Measurements from ENCODE around the gene KCNK17.

Gene KCNK17

GRCh38 chr6:39327507-39327906 is 13.3 kb upstream of the KCNK17 start:
- H3K4me3 ChIP-seq (ENCODE audit: low read depth, low read length), result no peak overlapping the region
- TF ChIP-seq, protein P1, sequence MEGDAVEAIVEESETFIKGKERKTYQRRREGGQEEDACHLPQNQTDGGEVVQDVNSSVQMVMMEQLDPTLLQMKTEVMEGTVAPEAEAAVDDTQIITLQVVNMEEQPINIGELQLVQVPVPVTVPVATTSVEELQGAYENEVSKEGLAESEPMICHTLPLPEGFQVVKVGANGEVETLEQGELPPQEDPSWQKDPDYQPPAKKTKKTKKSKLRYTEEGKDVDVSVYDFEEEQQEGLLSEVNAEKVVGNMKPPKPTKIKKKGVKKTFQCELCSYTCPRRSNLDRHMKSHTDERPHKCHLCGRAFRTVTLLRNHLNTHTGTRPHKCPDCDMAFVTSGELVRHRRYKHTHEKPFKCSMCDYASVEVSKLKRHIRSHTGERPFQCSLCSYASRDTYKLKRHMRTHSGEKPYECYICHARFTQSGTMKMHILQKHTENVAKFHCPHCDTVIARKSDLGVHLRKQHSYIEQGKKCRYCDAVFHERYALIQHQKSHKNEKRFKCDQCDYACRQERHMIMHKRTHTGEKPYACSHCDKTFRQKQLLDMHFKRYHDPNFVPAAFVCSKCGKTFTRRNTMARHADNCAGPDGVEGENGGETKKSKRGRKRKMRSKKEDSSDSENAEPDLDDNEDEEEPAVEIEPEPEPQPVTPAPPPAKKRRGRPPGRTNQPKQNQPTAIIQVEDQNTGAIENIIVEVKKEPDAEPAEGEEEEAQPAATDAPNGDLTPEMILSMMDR (IDR thresholded peaks at IDR 0.05; ENCODE audit: control insufficient read depth, extremely low read depth, insufficient read depth), result no peak
- no peak for DNase-seq (ENCODE audit: low read depth)

DNA sequence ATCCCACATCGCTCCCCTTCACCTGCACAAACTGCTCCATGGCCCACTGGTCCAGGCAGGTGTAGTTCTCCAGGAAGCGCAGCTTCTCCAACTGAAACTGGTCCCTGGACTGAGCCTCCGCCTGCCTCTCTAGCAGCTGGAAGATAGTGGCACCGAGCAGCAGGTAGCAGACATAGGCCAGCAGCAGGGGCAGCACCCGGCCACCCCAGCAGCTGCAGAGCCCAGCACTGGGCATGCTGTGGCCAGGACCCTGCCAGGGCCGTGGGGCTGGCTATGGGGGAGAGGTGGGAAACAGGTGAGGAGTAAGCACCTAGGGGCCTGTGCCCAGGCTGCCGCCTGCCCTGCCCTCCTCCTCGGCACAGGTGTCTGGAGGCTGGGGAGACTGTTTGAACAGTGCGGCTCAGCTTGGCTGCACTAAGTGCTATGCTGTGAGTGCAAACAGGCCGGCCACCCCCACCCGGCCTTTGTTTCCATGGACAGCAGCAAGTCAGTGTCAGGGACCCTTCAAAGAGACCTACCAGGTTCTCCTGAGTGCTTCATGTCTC is 8.2 kb upstream of the KCNK17 start, which contains the start of gene KCNK16:
TSS of gene KCNK16 (minus strand) at position 397 of the 545 bp plus-strand sequence. CDS start at position 235, 162 bp downstream.
- DNase-seq (ENCODE audit: low read depth), result no peak
- no peak within 1 kb of the TSS for H3K4me3 ChIP-seq (ENCODE audit: low read depth, low read length)
- TF ChIP-seq, protein P1 (IDR thresholded peaks at IDR 0.05; ENCODE audit: control insufficient read depth, extremely low read depth, insufficient read depth), result no peak

GRCh38 chr6:39321761-39322160 is 7.5 kb upstream of the KCNK17 start:
- DNase-seq (ENCODE audit: low read depth), result no peak
- TF ChIP-seq, protein P1 (IDR thresholded peaks at IDR 0.05; ENCODE audit: control insufficient read depth, extremely low read depth, insufficient read depth), result no peak
- no peak overlapping the region for H3K4me3 ChIP-seq (ENCODE audit: low read depth, low read length)

DNA sequence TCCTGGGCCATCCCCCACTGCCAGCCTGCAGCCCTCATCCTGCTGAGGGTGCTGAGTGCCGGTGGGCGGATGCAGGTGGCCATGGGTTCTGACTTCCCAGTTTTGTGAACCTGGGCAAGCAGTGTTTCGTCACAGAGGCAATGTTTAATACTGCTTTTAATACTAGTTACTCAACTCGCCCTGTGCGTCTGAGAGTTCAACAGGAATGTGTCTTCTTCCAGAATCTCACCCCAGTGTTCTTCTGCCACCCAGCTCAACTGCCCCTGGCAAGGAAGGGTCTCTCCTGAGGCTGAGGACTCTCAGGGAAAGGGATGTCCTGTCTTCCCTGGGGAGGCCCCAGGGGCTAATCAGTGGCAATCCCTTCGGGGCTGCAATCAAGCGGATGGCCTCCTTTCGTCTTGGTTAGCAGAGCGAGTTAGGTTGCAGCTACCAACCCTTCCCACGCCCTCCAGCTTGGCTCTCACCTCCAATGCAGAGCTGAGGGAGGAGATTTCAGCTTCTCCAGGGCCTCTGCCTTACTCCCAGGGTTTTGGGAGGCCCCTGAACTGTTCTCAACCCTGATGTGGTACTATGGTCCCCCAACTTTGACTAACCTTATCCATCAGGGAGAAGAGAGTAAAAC is 6.3 kb upstream of the KCNK17 start:
- TF ChIP-seq, protein P1 (IDR thresholded peaks at IDR 0.05; ENCODE audit: control insufficient read depth, extremely low read depth, insufficient read depth), result no peak
- DNase-seq (ENCODE audit: low read depth), result no peak
- no peak overlapping the region for H3K4me3 ChIP-seq (ENCODE audit: low read depth, low read length)

- no peak for DNase-seq (ENCODE audit: low read depth)
- TF ChIP-seq, protein P1 (IDR thresholded peaks at IDR 0.05; ENCODE audit: control insufficient read depth, extremely low read depth, insufficient read depth), result no peak
- no peak overlapping the region for H3K4me3 ChIP-seq (ENCODE audit: low read depth, low read length)
Measured at GRCh38 chr6:39319621-39320362, 5.6 kb upstream of the KCNK17 start.

- H3K4me3 ChIP-seq (ENCODE audit: low read depth, low read length), result no peak overlapping the region
- DNase-seq (ENCODE audit: low read depth), result no peak
- TF ChIP-seq, protein P1 (IDR thresholded peaks at IDR 0.05; ENCODE audit: control insufficient read depth, extremely low read depth, insufficient read depth), result no peak
Measured at GRCh38 chr6:39317256-39317655, 3.0 kb upstream of the KCNK17 start.
